MM.1S (cell line): ENCODE measurements around the gene HMCES.

Source experiments
- CTCF ChIP-seq: fragments of 300-600 bp; sonication (generic); IDR thresholded peaks from 2 replicates; pipeline ENCODE4 v1.5.1; 2016; ENCODE audit warnings: antibody characterized with exemption, low read length, mixed read lengths
- EZH2 ChIP-seq: fragments of 300-600 bp; sonication (generic); optimal IDR thresholded peaks from 2 replicates; pipeline ENCODE3; 2017; ENCODE audit warnings: low read depth, mild to moderate bottlenecking, antibody characterized with exemption, low read length, mixed read lengths
- EZH2phosphoT487 ChIP-seq: fragments of 300-600 bp; sonication (generic); IDR thresholded peaks from 2 replicates; pipeline ENCODE4 v1.6.1; 2018; ENCODE audit warnings: antibody characterized with exemption, low read length

- no peak for TF ChIP-seq CTCF
- TF ChIP-seq EZH2: no peak
- no peak for TF ChIP-seq EZH2phosphoT487
Measured at GRCh38 chr3:129231331-129232119, 47.1 kb upstream of the HMCES start.
